GM18511 (cell line): ENCODE data around the gene OSBPL8.

Experiments used
- ATAC-seq: cut with Tn5 transposase; IDR thresholded peaks from one replicate; pipeline ENCODE4 v1.9.1; 2021; ENCODE audit warnings: mild to moderate bottlenecking, moderate library complexity; ENCODE audit not compliant: unreplicated experiment

Gene OSBPL8

DNA sequence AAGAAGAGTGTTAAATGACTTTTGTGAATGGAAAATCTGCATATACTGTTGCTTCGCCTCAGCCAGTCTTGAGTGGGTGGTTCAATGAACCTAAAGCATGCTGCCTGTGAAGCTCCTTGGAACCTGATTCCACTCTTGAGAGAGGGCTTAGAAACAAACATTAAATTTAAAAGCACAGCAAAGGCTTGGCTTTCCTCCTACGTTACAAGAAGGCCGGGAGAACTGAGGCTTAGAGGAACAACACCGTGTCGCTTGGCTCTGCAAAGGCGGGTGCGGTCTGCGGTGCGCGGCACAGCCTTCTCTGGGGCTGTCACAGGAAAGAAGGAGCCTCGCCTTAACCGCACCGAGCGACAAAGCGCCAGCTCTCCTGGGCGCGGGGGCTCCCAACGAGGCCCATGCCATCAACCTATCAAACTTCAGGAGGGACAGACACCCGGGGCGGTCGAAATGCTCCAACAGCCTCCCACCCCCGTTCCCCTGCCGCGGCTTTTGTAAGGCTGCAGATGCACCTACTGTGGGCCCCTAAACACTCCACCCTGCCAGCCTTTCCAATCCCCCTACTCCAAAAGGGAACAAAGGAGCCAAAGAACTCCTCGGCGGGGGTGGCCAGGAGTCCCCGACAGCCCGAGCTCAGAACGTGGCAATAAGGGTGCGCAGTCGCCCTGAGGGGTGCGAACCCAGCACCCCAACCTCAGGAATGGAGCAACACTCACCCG, 729 bp downstream of the OSBPL8 start:
- peak; percentile 54 for ATAC-seq

DNA sequence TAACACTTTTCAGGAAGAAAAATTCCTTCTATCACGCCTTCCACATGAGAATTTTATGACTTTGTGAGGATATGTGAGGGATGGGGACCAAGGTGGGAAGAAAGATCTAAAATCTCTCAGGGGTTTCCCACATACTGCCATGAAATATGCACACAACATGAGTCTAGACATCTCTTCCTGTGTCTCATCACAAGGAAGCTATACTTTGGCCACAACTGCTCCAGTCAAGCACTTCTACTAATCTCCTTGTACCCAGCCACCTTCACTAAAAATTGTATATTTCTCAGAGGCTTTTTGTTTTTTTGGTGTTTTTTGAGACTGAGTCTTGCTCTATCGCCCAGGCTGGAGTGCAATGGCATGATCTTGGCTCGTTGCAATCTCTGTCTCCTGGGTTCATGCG, 3.2 kb downstream of the OSBPL8 start:
- ATAC-seq: no peak

DNA sequence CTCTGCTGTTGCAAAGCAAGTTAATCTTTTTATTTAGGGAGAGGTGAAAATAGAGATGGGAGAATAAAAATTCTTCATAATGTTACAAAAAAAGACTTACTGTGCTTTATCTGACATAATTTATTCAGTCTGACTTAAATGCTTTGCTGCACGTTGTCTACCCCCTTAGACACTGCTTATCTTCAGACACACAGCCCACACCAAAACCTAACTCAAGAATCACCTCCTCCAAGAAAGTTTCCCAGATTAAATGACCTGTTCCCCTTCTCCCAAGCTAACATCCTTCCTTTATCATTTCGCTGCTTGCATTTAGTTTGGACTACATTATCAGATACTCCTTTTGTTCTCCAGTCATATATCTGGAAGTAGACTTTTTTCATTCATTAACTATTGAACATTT, 3.8 kb downstream of the OSBPL8 start:
- no peak for ATAC-seq

DNA sequence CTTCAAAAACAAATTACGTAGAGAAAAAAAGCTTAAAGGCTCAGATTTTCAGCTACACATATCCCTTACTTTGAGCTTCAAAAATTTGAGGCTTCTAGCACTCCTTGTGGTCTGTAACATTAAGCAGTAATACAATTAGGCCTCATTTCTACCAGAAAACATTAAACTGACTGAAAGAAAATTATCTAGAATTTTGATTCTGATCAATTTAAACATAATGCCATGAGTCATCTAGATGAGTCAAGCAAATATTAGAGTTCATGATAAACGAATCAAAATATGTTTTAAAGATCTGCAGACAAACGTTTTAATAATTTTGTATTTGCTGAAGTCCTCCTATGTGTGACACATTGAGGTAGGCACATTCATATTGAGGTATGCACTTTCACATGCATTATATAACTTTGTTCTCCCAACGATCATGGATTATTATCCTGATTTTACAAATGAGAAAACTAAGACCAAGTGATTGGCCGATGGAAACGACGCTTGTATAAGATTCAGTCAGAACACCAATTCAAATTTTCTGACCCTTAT, 4.3 kb downstream of the OSBPL8 start:
- ATAC-seq: no peak

GRCh38 chr12:76554405-76555230, 5.0 kb downstream of the OSBPL8 start:
- ATAC-seq: no peak

DNA sequence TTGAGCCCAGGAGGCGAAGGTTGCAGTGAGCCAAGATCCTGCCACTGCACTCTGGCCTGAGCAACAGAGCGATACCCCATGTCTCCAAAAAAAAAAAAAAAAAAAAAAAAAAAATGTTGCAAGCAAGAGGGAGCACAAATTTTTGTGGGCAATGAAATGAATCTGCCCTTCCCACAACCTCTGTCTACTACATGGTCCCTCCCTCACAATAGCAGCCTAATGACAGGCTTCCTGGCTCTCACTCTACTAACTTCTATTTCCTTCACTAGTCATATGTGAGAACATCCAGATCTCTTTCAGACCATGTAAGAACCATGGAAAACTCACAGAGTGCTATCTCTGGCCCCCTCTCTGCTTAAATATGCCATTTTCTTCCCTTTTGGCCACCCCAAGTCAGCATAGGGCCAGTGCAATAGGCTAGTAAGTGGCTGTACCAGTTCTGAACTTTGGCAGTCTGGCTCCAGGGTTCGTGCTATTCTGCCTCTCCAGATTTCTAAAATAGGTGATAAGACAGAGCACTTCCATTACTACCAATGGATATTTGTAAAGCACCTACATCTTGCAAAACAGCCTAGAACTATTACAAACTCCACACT, 7.1 kb downstream of the OSBPL8 start:
- ATAC-seq: no peak

DNA sequence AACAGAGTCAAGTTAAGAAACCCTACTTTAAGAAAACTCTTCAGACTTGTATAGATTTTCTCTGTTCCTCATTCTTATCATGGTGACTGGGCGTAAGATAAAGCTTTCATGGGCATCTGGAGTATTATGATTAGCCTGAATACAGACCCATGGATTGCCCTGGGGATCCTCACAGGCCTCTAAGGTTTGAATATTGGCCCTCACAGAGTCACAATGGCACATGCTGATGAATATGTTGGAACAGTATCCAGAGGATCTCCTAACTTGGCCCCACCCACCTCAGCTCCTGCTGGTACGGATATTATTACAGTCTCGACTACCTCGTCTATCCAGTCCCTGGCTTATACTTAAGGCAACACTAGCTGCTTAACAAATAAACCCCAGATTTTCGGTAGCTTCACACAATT, 8.1 kb downstream of the OSBPL8 start:
- ATAC-seq: peak; percentile 70

DNA sequence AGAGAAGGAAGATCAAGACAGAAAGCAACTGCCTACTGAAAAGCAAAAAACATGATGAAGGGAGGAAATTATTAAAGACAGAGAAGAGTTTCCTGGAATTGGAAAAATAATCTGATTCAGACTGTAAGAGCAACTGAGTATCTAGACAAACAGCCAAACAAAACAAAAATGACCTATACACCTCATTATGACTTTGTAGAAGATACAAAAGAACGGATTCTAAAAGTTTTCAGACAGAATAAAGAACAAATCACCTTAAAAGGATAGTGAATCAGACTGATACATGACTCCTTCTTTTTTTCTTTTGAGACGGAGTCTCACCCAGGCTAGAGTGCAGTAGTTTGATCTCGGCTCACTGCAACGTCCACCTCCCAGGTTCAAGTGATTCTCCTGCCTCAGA, 10.4 kb downstream of the OSBPL8 start:
- no peak for ATAC-seq

DNA sequence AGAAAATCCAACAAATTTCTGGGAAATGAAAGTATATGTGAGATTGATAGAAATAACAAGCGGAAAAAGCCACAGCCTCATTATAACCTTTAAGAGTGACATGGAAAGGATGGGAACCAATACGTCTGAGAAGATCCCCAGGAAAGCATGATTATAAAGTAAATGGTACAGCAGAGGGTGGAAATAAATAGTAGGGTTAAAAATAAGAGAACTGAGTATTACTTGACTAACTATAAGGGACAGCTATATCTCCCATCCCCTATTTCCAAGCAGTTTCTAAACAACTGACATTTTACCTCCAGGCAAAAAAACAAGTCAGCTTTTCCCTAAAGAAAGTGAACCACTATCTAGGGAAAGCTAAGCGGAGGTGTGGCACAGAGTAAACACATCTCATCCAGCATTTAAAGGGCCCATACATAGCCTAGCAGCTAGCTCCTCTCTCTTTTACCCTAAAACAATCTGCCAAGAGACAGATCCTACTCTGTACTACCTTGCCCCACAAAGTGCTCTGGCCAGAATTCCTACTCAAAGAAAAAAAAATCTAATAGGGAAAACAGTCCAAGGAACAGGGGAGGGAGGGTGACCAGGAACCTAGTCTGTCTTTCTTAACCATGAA, 11.2 kb downstream of the OSBPL8 start:
- no peak for ATAC-seq

- no peak for ATAC-seq
These were observed 12.0 kb downstream of the OSBPL8 start for GRCh38 chr12:76547526-76547925.

GRCh38 chr12:76546889-76547288, 12.7 kb downstream of the OSBPL8 start:
- no peak for ATAC-seq

- ATAC-seq: no peak
These were observed 14.1 kb downstream of the OSBPL8 start for GRCh38 chr12:76545486-76545885.

- no peak for ATAC-seq
These were observed 14.8 kb downstream of the OSBPL8 start for GRCh38 chr12:76544601-76545261.

- no peak for ATAC-seq
These were observed 15.7 kb downstream of the OSBPL8 start for GRCh38 chr12:76543813-76544347.

DNA sequence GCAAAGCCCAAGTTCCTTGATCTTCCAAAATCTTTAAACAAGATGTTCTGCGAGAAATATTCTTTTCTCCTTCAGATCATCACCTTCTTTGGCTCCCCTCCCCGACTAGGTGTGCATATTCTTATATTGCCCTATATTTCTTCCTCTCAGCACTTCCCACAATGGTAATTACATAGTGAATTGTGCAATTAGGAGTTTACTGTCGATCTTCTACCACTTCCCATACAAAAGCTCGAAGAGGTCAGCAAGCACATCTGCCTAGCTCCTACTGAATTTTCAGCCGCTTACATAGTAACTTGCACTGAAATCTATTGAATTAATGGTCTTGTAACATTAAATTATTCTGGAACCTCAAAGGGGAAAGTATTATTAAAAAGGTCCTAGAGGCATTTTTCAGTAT, 16.7 kb downstream of the OSBPL8 start:
- ATAC-seq: no peak

DNA sequence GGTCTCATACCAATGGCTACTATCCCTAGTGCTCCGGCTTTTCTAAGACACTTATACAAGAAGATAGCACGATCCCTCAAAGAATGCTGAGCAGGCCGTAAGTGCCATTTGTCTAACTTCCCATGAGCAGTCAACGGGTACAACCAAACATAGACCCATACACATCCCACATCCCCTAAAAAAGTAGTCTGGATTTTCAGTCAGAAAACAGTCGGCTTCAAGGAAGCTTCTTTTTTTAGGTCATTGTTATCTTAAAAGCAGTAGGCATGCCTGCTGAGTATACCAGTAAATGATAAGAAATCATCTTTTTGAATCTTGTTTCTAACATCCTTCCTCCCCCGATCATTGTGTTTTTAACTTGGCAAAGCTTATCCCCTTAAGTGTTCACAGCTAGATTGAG, 19.8 kb downstream of the OSBPL8 start:
- no peak for ATAC-seq

DNA sequence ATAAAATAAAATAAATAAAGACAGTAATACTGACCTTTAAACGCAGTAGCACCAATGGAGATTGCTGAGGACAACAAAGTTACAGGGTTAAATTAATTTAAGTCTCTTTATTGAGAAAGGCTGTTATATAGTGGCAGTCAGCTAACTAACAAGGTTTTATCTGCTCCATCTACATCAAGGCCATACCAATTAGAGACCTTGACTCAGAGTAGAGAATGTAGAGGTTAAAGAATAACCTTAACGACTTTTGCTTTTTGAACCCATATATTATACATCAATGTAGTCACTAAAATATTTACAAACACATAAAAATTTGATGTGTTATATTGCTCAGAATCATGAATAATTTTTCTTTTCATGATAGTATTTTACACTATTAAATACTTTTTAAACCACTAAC, 21.6 kb downstream of the OSBPL8 start:
- ATAC-seq: no peak

DNA sequence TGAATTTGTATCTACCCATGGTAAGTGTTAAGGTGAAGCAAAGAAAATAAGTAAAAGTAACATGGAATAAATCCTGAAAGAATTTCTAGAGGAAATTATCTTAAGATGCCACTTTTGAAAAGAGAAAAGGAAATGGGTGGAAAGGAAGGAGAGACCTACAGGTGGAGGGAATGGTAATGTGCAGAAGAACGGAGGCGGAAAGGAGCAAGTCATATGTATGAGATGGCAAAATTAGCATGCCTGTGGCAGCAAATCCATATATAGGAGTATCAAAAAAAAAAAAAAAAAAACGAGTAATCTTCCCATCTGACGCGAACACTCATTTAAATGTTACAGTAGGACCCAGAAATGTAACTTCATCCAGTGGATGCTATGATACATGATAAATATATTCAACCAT, 23.0 kb downstream of the OSBPL8 start:
- ATAC-seq: no peak

GRCh38 chr12:76535170-76535569, 24.4 kb downstream of the OSBPL8 start:
- ATAC-seq: no peak

GRCh38 chr12:76533331-76533730, 26.2 kb downstream of the OSBPL8 start:
- ATAC-seq: no peak

- no peak for ATAC-seq
These were observed 27.1 kb downstream of the OSBPL8 start for GRCh38 chr12:76532520-76532919.
